IPS-18a (cell line): ENCODE results near the gene TRMU.

Experiments used
- H3K27ac ChIP-seq: one replicate; pipeline ENCODE4 v1.5.1; 2013; ENCODE audit warnings: low read length
- H3K27me3 ChIP-seq: one replicate; pipeline ENCODE4 v1.6.1; 2013; ENCODE audit warnings: mild to moderate bottlenecking, low read length; ENCODE audit not compliant: control insufficient read depth, insufficient read depth
- H3K36me3 ChIP-seq: one replicate; pipeline ENCODE4 v1.6.1; 2013; ENCODE audit warnings: low read depth, low read length; ENCODE audit not compliant: control insufficient read depth
- H3K4me1 ChIP-seq: one replicate; pipeline ENCODE4 v1.6.1; 2013; ENCODE audit warnings: low read depth, low read length; ENCODE audit not compliant: control insufficient read depth
- H3K4me3 ChIP-seq: one replicate; pipeline ENCODE4 v1.5.1; 2013; ENCODE audit warnings: low read length
- H3K9ac ChIP-seq: one replicate; pipeline ENCODE4 v1.6.1; 2013; ENCODE audit warnings: mild to moderate bottlenecking, low read length, moderate library complexity
- H3K9me3 ChIP-seq: one replicate; pipeline ENCODE4 v1.6.1; 2013; ENCODE audit warnings: low read depth, low read length; ENCODE audit not compliant: control insufficient read depth

The TRMU gene

DNA sequence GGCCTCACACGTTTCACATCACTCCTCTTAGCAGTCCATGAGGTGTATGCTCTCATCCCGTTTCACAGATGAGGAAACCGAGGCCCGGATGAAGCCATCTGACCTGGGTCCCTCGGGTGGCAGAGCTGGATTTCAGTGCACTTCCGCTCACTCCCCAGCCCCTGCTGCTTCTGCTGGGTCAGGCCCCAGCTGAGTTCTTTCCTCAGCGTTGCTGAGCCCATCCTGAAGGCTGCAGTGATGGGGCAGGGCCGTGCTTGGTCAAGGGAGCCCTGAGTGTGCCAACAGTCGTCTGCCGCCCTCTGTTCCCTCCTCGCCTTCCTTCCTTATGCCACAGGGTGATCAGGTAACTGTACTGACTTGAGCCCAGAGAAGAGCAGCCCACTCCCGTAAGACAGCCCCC lies 12.1 kb downstream of the TRMU start:
- H3K9ac ChIP-seq, result no peak overlapping the region
- H3K4me1 ChIP-seq, result no peaks in the 10 kb centered on the region
- H3K27me3 ChIP-seq, result no peaks in the 10 kb centered on the region
- H3K4me3 ChIP-seq, result no peak overlapping the region
- H3K9me3 ChIP-seq, result no peaks in the 10 kb centered on the region
- no peak overlapping the region for H3K27ac ChIP-seq
- H3K36me3 ChIP-seq, result peaks cover 81% of the 10 kb centered on the region

DNA sequence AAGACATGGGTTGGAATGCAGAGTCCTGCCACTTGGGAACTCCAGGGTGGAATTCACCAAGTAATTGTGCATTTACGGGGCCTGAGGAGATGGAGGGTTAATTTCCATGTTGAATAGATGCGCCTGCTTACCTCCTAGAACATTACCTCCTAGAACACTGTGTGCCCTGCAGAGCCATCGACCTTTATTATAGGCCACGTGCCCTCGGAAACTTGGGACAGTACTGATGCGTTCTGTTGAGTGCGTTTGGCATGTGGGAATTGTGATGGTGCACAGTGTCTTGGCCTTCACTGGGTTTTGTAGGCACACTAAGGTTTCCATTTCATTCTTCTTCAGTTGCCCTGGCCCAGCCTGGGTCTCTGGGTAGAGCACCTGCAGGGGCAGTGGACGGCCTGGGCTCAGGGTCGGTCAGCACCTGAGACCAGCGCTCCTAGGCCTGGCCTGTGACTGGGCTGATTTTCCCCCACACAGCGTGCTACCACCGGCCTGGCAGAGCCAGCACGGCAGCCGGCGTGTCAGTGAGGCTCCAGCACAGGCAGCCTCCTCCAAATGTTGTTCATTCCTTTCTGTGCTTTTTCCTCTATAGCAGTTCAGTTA lies 12.7 kb downstream of the TRMU start:
- Histone ChIP-seq H3K27me3 (no peaks in the 10 kb centered on the region), H3K9ac (no peak overlapping the region), H3K4me1 (no peaks in the 10 kb centered on the region), H3K36me3 (peaks cover 81% of the 10 kb centered on the region), H3K27ac (no peak overlapping the region), H3K4me3 (no peak overlapping the region), H3K9me3 (no peaks in the 10 kb centered on the region)

DNA sequence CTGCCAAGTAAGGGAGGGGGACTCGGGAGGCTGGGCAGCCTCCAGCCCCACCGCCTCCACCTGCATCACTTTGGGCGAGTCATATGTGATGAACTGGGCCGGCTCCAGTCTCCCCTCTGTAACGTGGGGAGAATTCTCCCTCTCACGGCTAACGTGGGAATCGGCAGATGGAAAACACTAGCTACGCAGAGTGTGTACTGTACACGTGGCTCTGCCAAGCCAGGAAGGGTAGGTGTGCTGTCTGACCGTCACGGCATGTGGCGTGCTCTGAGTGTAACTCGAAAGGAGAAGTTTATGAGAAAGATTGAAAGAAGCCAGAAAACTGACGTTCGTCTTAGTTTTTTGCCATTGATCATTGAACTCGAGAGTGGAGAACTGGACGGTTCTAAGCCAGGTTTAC lies 13.7 kb downstream of the TRMU start:
- H3K27ac ChIP-seq, result no peak overlapping the region
- no peaks in the 10 kb centered on the region for H3K27me3 ChIP-seq
- no peaks in the 10 kb centered on the region for H3K9me3 ChIP-seq
- no peaks in the 10 kb centered on the region for H3K4me1 ChIP-seq
- no peak overlapping the region for H3K9ac ChIP-seq
- H3K4me3 ChIP-seq, result no peak overlapping the region
- peaks cover 80% of the 10 kb centered on the region for H3K36me3 ChIP-seq

DNA sequence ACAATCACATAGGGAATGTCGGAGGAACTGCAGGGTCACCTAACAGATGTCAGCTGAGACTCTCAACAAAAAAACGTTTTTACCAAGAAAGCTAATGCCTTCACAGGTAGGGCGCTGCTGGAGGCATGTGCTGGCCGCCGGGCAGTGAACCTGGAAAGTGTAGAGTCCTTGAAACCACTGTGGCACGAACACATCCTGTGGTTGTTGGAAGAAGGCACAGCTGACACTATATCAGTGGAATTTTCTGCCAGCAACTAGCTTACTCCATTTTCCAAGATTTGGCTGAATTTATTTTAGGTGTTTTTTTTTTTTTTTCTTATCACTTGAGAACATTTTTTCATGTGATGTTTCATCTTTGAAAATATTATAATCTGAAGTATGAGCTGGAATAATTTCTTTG lies 14.2 kb downstream of the TRMU start:
- no peak overlapping the region for H3K9ac ChIP-seq
- H3K4me3 ChIP-seq, result no peak overlapping the region
- H3K9me3 ChIP-seq, result no peaks in the 10 kb centered on the region
- H3K27ac ChIP-seq, result no peak overlapping the region
- H3K27me3 ChIP-seq, result no peaks in the 10 kb centered on the region
- no peaks in the 10 kb centered on the region for H3K4me1 ChIP-seq
- H3K36me3 ChIP-seq, result peaks cover 76% of the 10 kb centered on the region

DNA sequence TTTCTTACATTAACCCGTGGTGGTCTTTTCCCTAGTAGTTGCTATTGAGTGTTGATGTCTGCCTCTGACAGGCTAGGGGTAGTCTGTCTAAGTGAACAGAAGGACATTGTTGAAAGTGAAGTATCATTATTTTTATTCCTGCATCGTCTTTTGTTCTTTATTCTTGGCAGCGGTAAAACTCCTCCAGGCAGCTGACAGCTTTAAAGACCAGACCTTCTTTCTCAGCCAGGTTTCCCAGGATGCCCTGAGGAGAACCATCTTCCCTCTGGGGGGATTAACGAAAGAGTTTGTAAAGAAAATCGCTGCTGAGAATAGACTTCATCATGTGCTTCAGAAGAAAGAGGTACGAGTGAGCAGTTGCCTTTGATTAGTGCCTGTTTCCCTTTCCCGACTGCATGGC lies 14.6 kb downstream of the TRMU start:
- no peak overlapping the region for H3K9ac ChIP-seq
- H3K4me1 ChIP-seq, result no peaks in the 10 kb centered on the region
- no peak overlapping the region for H3K27ac ChIP-seq
- H3K27me3 ChIP-seq, result no peaks in the 10 kb centered on the region
- H3K9me3 ChIP-seq, result no peaks in the 10 kb centered on the region
- no peak overlapping the region for H3K4me3 ChIP-seq
- H3K36me3 ChIP-seq, result peaks cover 73% of the 10 kb centered on the region

DNA sequence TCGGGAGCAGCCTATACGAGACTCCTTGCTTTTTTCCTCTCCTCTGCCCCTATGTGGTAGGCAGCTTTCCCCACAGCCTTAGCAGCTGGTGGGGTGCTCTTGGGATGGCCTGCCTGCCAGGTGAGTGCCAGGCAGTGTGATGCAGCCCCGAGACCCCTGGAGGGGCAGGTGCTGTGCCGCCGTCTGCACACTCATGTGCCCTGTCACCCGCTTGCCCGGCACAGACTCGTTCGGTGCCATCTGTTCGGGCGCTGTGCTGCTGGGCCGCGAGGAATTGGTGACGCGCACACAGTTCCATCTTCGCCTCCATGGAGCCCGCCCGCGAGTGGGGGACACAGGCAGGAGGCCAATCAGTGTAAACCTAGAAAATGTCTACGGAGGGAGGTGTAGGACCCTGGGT lies 15.1 kb downstream of the TRMU start:
- H3K27ac ChIP-seq, result no peak overlapping the region
- H3K4me3 ChIP-seq, result no peak overlapping the region
- no peak overlapping the region for H3K9ac ChIP-seq
- no peaks in the 10 kb centered on the region for H3K27me3 ChIP-seq
- H3K9me3 ChIP-seq, result no peaks in the 10 kb centered on the region
- H3K4me1 ChIP-seq, result no peaks in the 10 kb centered on the region
- H3K36me3 ChIP-seq, result peaks cover 70% of the 10 kb centered on the region

DNA sequence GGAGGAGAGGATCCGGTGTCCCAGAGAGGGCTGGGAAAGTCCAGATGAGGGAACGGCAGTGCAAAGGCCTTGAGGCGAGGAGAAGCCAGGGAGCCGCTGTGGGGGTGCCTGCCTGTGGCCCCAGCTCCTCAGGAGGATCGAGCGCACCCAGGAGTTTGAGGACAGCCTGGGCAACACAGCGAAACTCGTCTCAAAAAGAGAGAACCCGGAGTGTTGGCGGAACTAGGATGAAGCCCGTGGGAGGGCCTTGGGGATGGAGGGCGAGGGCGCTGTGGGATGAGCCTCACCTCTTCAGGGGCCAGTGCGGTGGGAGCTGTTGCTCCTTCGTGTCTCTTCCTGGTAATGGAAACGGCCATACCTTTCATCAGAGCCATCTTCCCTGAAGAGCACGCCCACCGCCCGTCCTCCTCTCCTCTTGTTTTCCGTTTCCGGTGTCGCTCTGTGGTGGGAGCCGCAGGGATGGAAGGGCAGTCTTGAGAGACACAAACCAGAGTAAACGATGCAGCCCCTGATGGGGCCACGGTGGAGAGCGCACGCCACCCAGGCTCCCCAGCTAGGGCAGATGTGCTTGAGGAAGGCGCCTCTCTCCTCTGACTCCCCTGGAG lies 15.7 kb downstream of the TRMU start:
- H3K4me1 ChIP-seq, result no peaks in the 10 kb centered on the region
- H3K4me3 ChIP-seq, result no peak overlapping the region
- H3K9ac ChIP-seq, result no peak overlapping the region
- no peaks in the 10 kb centered on the region for H3K27me3 ChIP-seq
- H3K36me3 ChIP-seq, result peaks cover 73% of the 10 kb centered on the region
- no peaks in the 10 kb centered on the region for H3K9me3 ChIP-seq
- H3K27ac ChIP-seq, result no peak overlapping the region

DNA sequence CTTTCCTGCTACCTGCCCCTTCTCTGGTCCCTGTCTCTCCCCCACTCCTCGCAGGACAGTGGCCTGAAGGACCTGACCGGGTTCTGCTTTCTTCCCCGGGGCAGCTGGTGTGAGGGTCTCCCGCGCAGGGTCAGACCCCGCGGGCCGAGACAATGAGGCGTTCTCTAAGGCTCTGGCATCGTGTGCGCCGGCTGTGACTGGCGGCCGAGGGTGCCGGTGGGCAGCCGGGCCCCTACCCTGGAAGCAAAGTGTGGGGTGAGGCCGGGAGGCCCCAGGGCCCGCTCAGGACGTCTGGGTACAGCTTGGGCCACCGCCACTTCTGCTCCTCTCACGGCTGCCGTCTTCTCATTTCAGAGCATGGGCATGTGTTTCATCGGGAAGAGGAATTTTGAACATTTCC lies 16.3 kb downstream of the TRMU start:
- H3K9me3 ChIP-seq, result no peaks in the 10 kb centered on the region
- H3K4me1 ChIP-seq, result no peaks in the 10 kb centered on the region
- H3K27me3 ChIP-seq, result no peaks in the 10 kb centered on the region
- no peak overlapping the region for H3K9ac ChIP-seq
- H3K27ac ChIP-seq, result no peak overlapping the region
- no peak overlapping the region for H3K4me3 ChIP-seq
- peaks cover 73% of the 10 kb centered on the region for H3K36me3 ChIP-seq

DNA sequence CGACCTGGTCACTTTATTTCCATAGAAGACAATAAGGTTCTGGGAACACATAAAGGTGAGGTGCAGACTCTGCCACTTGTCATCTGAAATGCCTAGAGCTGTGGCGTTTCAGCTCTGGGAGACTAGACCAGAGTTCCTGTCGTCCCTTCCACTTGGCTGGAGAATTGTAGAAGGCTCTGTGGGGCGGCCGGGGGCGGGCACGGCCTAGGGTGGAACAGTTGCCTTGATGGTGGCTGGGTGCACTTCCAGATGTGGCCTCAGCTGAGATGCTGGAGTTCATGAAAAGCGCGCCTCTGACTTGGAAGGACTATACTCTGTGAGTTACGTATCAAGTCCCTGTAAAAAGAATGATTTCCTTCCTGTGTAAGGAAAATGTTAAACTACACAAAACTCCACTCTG lies 16.8 kb downstream of the TRMU start:
- Histone ChIP-seq H3K4me1 (no peaks in the 10 kb centered on the region), H3K27ac (no peak overlapping the region), H3K27me3 (no peaks in the 10 kb centered on the region), H3K4me3 (no peak overlapping the region), H3K9me3 (no peaks in the 10 kb centered on the region), H3K36me3 (peaks cover 73% of the 10 kb centered on the region), H3K9ac (no peak overlapping the region)

DNA sequence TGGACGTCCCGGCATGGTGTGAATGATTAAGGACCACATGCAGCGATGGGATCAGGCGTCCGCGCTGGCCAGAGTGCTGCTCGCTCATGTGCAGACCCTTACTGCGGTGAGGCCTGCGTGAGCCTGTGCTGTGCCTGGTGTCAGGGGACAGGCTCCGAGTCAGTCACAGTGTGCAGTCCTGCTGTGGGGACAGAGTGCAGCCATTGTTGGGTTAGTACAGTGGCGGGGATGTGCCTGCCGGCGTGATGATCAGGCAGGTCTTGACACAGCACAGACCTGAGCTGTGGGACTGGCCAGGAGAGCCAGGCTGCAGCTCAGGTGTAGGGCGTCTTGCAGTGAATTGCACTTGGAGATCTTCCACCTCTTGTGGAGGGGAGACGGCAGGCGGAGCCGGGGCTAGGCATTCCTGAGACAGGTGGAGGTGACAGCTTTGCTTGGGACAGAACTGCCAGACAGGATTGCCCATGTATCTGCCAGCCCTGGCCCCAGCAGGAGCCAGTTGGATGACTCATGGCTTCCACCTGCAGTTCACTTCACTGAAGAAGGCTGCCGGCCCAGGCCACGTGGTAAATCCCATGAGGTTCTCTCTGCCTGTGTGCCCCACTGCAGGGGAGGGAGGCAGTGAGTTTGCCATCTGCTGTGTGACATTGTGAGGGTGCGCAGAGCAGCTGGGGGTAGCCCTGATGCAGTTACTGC lies 17.3 kb downstream of the TRMU start:
- Histone ChIP-seq H3K4me1 (no peaks in the 10 kb centered on the region), H3K4me3 (no peak overlapping the region)

DNA sequence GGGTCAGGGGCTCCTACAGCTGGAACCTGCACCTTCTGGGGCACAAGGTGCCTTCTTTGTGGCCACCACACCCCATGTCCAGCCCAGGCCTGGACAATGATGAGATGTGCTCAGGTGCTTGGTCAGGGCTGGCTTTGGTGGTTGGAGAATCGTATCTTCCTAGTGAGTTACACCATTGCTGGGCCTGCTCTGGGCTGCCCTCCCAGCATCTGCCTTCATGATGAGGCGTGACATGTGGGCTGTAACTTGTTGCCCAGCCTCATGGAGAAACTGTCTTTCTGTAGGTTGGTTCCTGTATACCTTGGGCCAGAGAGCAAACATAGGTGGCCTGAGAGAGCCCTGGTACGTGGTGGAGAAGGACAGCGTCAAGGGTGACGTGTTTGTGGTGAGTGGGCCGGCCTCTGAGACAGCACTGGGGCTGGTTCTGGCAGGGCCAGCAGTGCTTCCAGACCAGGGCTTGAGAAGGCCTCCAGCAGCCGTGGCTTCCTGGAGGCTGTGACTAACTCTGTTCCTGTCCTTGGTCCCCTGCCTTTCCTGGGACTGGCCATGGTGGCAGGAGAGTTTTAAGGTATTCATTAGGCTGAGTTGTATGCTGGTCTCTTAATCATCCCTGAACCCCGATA lies 18.1 kb downstream of the TRMU start:
- H3K27ac ChIP-seq, result no peak overlapping the region
- no peak overlapping the region for H3K9ac ChIP-seq
- H3K9me3 ChIP-seq, result no peaks in the 10 kb centered on the region
- H3K4me1 ChIP-seq, result no peaks in the 10 kb centered on the region
- peaks cover 66% of the 10 kb centered on the region for H3K36me3 ChIP-seq
- no peaks in the 10 kb centered on the region for H3K27me3 ChIP-seq
- no peak overlapping the region for H3K4me3 ChIP-seq

More for the DNA sequence above, 17.3 kb downstream of the TRMU start:
- Histone ChIP-seq H3K9me3 (no peaks in the 10 kb centered on the region), H3K9ac (no peak overlapping the region), H3K36me3 (peaks cover 70% of the 10 kb centered on the region), H3K27ac (no peak overlapping the region), H3K27me3 (no peaks in the 10 kb centered on the region)
